GM18867 (cell line): ENCODE measurements around the gene TTLL8.

Source experiments
- ATAC-seq: cut with Tn5 transposase; IDR thresholded peaks from one replicate; pipeline ENCODE4 v1.9.1; 2021; ENCODE audit warnings: mild to moderate bottlenecking, moderate library complexity; ENCODE audit not compliant: unreplicated experiment

Gene TTLL8

GRCh38 chr22:50062509-50063135 is 4.5 kb upstream of the TTLL8 start:
- no peak for ATAC-seq

GRCh38 chr22:50061824-50062355 is 3.8 kb upstream of the TTLL8 start:
- no peak for ATAC-seq

GRCh38 chr22:50061141-50061823 is 3.2 kb upstream of the TTLL8 start:
- no peak for ATAC-seq

GRCh38 chr22:50060441-50061140 is 2.5 kb upstream of the TTLL8 start:
- ATAC-seq = no peak

- ATAC-seq = no peak
These were observed 1.8 kb upstream of the TTLL8 start for GRCh38 chr22:50059881-50060262.

- no peak for ATAC-seq
These were observed 1.1 kb upstream of the TTLL8 start for GRCh38 chr22:50058906-50059880.

GRCh38 chr22:50057278-50058060 is 629 bp downstream of the TTLL8 start:
- ATAC-seq = no peak

- no peak for ATAC-seq
These were observed 1.7 kb downstream of the TTLL8 start for GRCh38 chr22:50056214-50056972.

GRCh38 chr22:50053861-50054260 is 4.2 kb downstream of the TTLL8 start:
- ATAC-seq = no peak

- ATAC-seq = no peak
These were observed 6.2 kb downstream of the TTLL8 start for GRCh38 chr22:50051930-50052329.

GRCh38 chr22:50049299-50050195 is 8.6 kb downstream of the TTLL8 start:
- ATAC-seq = no peak

- no peak for ATAC-seq
These were observed 9.3 kb downstream of the TTLL8 start for GRCh38 chr22:50048836-50049235.

GRCh38 chr22:50048061-50048765 is 9.9 kb downstream of the TTLL8 start:
- no peak for ATAC-seq

- no peak for ATAC-seq
These were observed 10.8 kb downstream of the TTLL8 start for GRCh38 chr22:50047346-50047745.

- ATAC-seq = no peak
These were observed 11.4 kb downstream of the TTLL8 start for GRCh38 chr22:50046481-50047245.

GRCh38 chr22:50046019-50046415 is 12.1 kb downstream of the TTLL8 start:
- no peak for ATAC-seq
